Common myeloid progenitor, CD34-positive (primary cell): Measurements from ENCODE around the gene TRMT2B.
"Not testable (repeated sequence)": the region's sequence is repeated elsewhere in the genome, so short reads cannot be mapped to it uniquely, and the experiment has no call there.

ENCODE experiments used
- CTCF ChIA-PET: fragments of 350-600 bp; sonication (Branson Sonifier 250); formaldehyde crosslinking; loops from one replicate; lab custom pipeline; 2021; ENCODE audit warnings: antibody characterized with exemption; lab: Charles Lee
- POLR2A ChIA-PET: fragments of 350-600 bp; sonication (Branson Sonifier 250); formaldehyde crosslinking; loops from one replicate; lab custom pipeline; 2021; ENCODE audit warnings: antibody characterized with exemption; lab: Charles Lee
- DNase-seq, 3 donors: peaks; one replicate each; pipeline versions ENCODE4 v3.0.0 to v3.0.0-alpha.2; 2013
- H3K27ac ChIP-seq, 2 experiments: 1 replicate in 1 of 2; 2 replicates in 1 of 2; pipeline ENCODE4 v1.7.0; 2013; ENCODE audit warnings: inconsistent platforms in 2 of 2, low read length in 2 of 2, mild to moderate bottlenecking in 2 of 2, low read depth in 1 of 2, moderate library complexity in 1 of 2; ENCODE audit not compliant: severe bottlenecking in 2 of 2, insufficient read depth in 1 of 2, poor library complexity in 1 of 2
- H3K27me3 ChIP-seq, 5 experiments: replicated peaks in 2 of 5; 1 replicate in 3 of 5; 2 replicates in 2 of 5; pipeline versions ENCODE4 v1.6.1 to v1.7.0; 2013; ENCODE audit warnings: low read length in 4 of 5, mild to moderate bottlenecking in 2 of 5, moderate library complexity in 2 of 5, inconsistent platforms in 1 of 5; ENCODE audit not compliant: insufficient read depth in 5 of 5, control insufficient read depth in 4 of 5
- H3K36me3 ChIP-seq, 4 experiments: 1 replicate in 2 of 4; 2 replicates in 2 of 4; pipeline versions ENCODE4 v1.6.1 to v1.7.0; 2013; ENCODE audit warnings: low read length in 3 of 4, control low read depth in 1 of 4, mild to moderate bottlenecking in 1 of 4; ENCODE audit not compliant: control insufficient read depth in 4 of 4, insufficient read depth in 4 of 4
- H3K4me1 ChIP-seq, 4 experiments: 1 replicate in 3 of 4; 2 replicates in 1 of 4; pipeline versions ENCODE4 v1.6.1 to v1.7.1; 2013; ENCODE audit warnings: low read length in 3 of 4, mild to moderate bottlenecking in 3 of 4, control low read depth in 1 of 4, inconsistent platforms in 1 of 4, moderate library complexity in 1 of 4; ENCODE audit not compliant: control insufficient read depth in 4 of 4, insufficient read depth in 4 of 4; ENCODE audit errors: control extremely low read depth in 1 of 4
- H3K4me3 ChIP-seq, 7 experiments: 1 replicate in 4 of 7; 2 replicates in 3 of 7; pipeline versions ENCODE4 v1.5.1 to v1.7.0; 2013; ENCODE audit warnings: mild to moderate bottlenecking in 7 of 7, low read length in 6 of 7, moderate library complexity in 6 of 7, inconsistent platforms in 2 of 7, low read depth in 2 of 7, control low read depth in 1 of 7; ENCODE audit not compliant: insufficient read depth in 4 of 7, control insufficient read depth in 1 of 7; ENCODE audit errors: extremely low read depth in 1 of 7
- H3K9me3 ChIP-seq, 5 experiments: 1 replicate in 4 of 5; 2 replicates in 1 of 5; pipeline versions ENCODE4 v1.6.1 to v1.7.1; 2013; ENCODE audit warnings: low read length in 4 of 5, mild to moderate bottlenecking in 2 of 5, inconsistent platforms in 1 of 5, low read depth in 1 of 5, moderate library complexity in 1 of 5; ENCODE audit not compliant: control insufficient read depth in 4 of 5, insufficient read depth in 2 of 5; ENCODE audit errors: control extremely low read depth in 1 of 5
- WGBS: methylation state at CpG from one replicate; pipeline ENCODE4 v1.1.5; 2013; ENCODE audit not compliant: insufficient coverage; 5-methylcytosine and 5-hydroxymethylcytosine counted together

The TRMT2B gene

GRCh38 chrX:100981498-100981845 is 70.4 kb downstream of the TRMT2B start:
- H3K27me3 ChIP-seq, H3K27ac ChIP-seq, POLR2A ChIA-PET, H3K36me3 ChIP-seq, H3K9me3 ChIP-seq, H3K4me3 ChIP-seq, CTCF ChIA-PET, H3K4me1 ChIP-seq, DNase-seq: not testable (repeated sequence)
- no CpG with 5 or more reads among the region's 1 CpG for WGBS

- peaks cover 0 to 3% (median 0%) of the 10 kb centered on the region in 5 experiments for H3K9me3 ChIP-seq
- no peak for DNase-seq
- ChIA-PET CTCF (no interaction called here), POLR2A (no interaction called here)
- 90% methylated on average over 5 of the region's 6 CpGs for WGBS
- H3K27me3 ChIP-seq: no peaks in the 10 kb centered on the region
- H3K36me3 ChIP-seq: no peaks in the 10 kb centered on the region
- no peak overlapping the region for H3K27ac ChIP-seq
- no peaks in the 10 kb centered on the region for H3K4me1 ChIP-seq
- no peak overlapping the region for H3K4me3 ChIP-seq
These were observed 71.1 kb downstream of the TRMT2B start for GRCh38 chrX:100980608-100981497.

- H3K4me1 ChIP-seq: no peaks in the 10 kb centered on the region
- 88% methylated on average over 3 of the region's 3 CpGs for WGBS
- CTCF ChIA-PET: no interaction called here
- H3K27ac ChIP-seq: no peak overlapping the region
- peaks cover 0 to 3% (median 0%) of the 10 kb centered on the region in 5 experiments for H3K9me3 ChIP-seq
- POLR2A ChIA-PET: no interaction called here
- no peaks in the 10 kb centered on the region for H3K27me3 ChIP-seq
- no peak overlapping the region for H3K4me3 ChIP-seq
- DNase-seq: no peak
- H3K36me3 ChIP-seq: no peaks in the 10 kb centered on the region
These were observed 71.9 kb downstream of the TRMT2B start for GRCh38 chrX:100979881-100980607.

DNA sequence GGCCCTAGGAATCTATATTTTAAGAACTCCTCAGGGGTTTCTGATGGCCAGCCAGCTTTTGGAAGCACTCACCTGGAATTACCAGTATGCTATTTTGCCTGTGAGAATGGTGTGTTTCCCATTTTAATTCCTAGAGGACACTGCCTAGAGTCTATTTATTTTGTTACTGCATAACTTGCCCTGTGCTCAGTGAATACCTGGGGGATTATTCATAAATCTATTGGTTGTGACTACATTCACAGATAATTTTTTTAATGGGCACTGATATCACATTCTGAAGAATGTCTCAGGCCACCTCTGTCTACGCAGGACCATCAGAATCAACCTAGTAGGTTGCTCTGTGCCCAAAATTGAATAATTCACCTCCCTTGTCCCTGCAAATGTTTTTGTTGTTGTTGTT is 75.7 kb downstream of the TRMT2B start:
- no peaks in the 10 kb centered on the region for H3K4me1 ChIP-seq
- H3K27me3 ChIP-seq: no peaks in the 10 kb centered on the region
- DNase-seq: no peak
- no peak overlapping the region for H3K4me3 ChIP-seq
- H3K36me3 ChIP-seq: no peaks in the 10 kb centered on the region
- 100% methylated on average over 1 of the region's 1 CpG for WGBS
- ChIA-PET CTCF (no interaction called here), POLR2A (interaction anchor here (0.6 kb wide), 1 partner anchor 74 kb away, joined by 4 read pairs; no protein-coding TSS in a partner anchor)
- peaks cover 0 to 4% (median 0%) of the 10 kb centered on the region in 5 experiments for H3K9me3 ChIP-seq
- no peak overlapping the region for H3K27ac ChIP-seq

- DNase-seq: no peak
- CTCF ChIA-PET: no interaction called here
These were observed 76.7 kb downstream of the TRMT2B start for GRCh38 chrX:100975212-100975611.

GRCh38 chrX:100973411-100973810 is 78.5 kb downstream of the TRMT2B start:
- no peaks in the 10 kb centered on the region for H3K4me1 ChIP-seq
- 93% methylated on average over 8 of the region's 19 CpGs for WGBS
- no peaks in the 10 kb centered on the region for H3K27me3 ChIP-seq
- no peaks in the 10 kb centered on the region for H3K36me3 ChIP-seq
- peaks cover 0 to 4% (median 0%) of the 10 kb centered on the region in 5 experiments for H3K9me3 ChIP-seq
- H3K27ac ChIP-seq: no peak overlapping the region
- ChIA-PET CTCF (no interaction called here), POLR2A (no interaction called here)
- H3K4me3 ChIP-seq: no peak overlapping the region
- no peak for DNase-seq

More at GRCh38 chrX:100975212-100975611, 76.7 kb downstream of the TRMT2B start:
- H3K4me1 ChIP-seq: no peaks in the 10 kb centered on the region
- no peak overlapping the region for H3K4me3 ChIP-seq
- WGBS: 100% methylated on average over 1 of the region's 3 CpGs
- H3K9me3 ChIP-seq: peaks cover 0 to 4% (median 0%) of the 10 kb centered on the region in 5 experiments
- H3K27me3 ChIP-seq: no peaks in the 10 kb centered on the region
- H3K36me3 ChIP-seq: no peaks in the 10 kb centered on the region
- no peak overlapping the region for H3K27ac ChIP-seq
- POLR2A ChIA-PET: no interaction called here

DNA sequence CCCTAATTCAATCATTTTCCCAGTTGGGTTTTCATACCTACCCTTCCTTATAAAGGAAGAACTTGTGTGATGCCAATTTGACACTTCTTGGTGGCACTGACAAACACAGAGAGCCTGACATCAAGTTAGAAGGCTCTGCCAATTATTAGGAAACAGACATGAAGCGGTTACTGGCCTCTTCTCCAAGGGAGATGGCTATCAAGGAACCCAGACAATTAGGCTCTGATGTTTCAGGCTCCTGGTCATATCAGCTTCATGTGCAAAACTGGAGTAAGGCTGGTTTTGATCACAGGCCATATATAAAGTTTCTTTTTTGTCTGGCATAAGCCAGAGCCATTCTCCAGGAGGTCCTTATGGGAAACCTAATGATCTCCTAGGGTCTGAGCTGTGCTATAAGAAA is 82.0 kb downstream of the TRMT2B start:
- POLR2A ChIA-PET: interaction anchor here (0.5 kb wide), 1 partner anchor 1740 kb away, joined by 3 read pairs; no protein-coding TSS in a partner anchor
- Histone ChIP-seq H3K9me3 (peaks cover 0 to 4% (median 0%) of the 10 kb centered on the region in 5 experiments), H3K4me1 (no peaks in the 10 kb centered on the region), H3K27me3 (no peaks in the 10 kb centered on the region), H3K27ac (no peak overlapping the region), H3K4me3 (no peak overlapping the region), H3K36me3 (no peaks in the 10 kb centered on the region)
- DNase-seq: no peak
- CTCF ChIA-PET: no interaction called here
- 58% methylated on average over 1 of the region's 1 CpG for WGBS
